ENCODE results near the gene CTCFL. TPM values are rescaled to one million over a fixed set of nuclear protein-coding genes. Genes with fewer than 3 reads are reported as not detected.

The CTCFL gene
- total RNA-seq, 2 donors from 2014 or later: not detected

GRCh38 chr20:57482796-57483195, 42.1 kb downstream of the CTCFL start:
- ATAC-seq (no peak), DNase-seq (no peak)
- H3K27me3 ChIP-seq: no peaks in the 10 kb centered on the region
- TF ChIP-seq CTCF (IDR thresholded peaks at IDR 0.05): no peak
- no peak for TF ChIP-seq POLR2A (IDR thresholded peaks at IDR 0.05)
- H3K4me1 ChIP-seq: no peaks in the 10 kb centered on the region
- intact Hi-C loops (cut with DNase I): no loop called here
- H3K9me3 ChIP-seq: no peaks in the 10 kb centered on the region
- 81 to 88% methylated on average over 6 of the region's 6 CpGs for WGBS, 2 donors
- H3K4me3 ChIP-seq: no peak overlapping the region
- no peak overlapping the region for H3K27ac ChIP-seq
- H3K36me3 ChIP-seq (replicated peaks in 1 of 2; ENCODE audit: insufficient read depth in 1 of 2, low read depth in 2 of 2): no peaks in the 10 kb centered on the region

- no peak overlapping the region for H3K4me3 ChIP-seq
- TF ChIP-seq CTCF (IDR thresholded peaks at IDR 0.05) (no peak), POLR2A (IDR thresholded peaks at IDR 0.05) (no peak)
- WGBS, 2 donors: 63 to 67% methylated on average over 11 of the region's 11 CpGs
- no peaks in the 10 kb centered on the region for H3K9me3 ChIP-seq
- H3K36me3 ChIP-seq (replicated peaks in 1 of 2; ENCODE audit: insufficient read depth in 1 of 2, low read depth in 2 of 2): no peaks in the 10 kb centered on the region
- no peaks in the 10 kb centered on the region for H3K4me1 ChIP-seq
- H3K27ac ChIP-seq: no peak overlapping the region
- intact Hi-C loops (cut with DNase I): no loop called here
- H3K27me3 ChIP-seq: no peaks in the 10 kb centered on the region
- no peak for DNase-seq
- ATAC-seq: no peak
These were observed 42.8 kb downstream of the CTCFL start for GRCh38 chr20:57482148-57482547.

- Histone ChIP-seq H3K9me3 (no peaks in the 10 kb centered on the region), H3K27me3 (no peaks in the 10 kb centered on the region), H3K4me1 (no peaks in the 10 kb centered on the region), H3K4me3 (no peak overlapping the region), H3K27ac (no peak overlapping the region), H3K36me3 (replicated peaks in 1 of 2; ENCODE audit: insufficient read depth in 1 of 2, low read depth in 2 of 2) (no peaks in the 10 kb centered on the region)
- intact Hi-C loops (cut with DNase I): no loop called here
- ATAC-seq (no peak), DNase-seq (no peak)
- TF ChIP-seq CTCF (IDR thresholded peaks at IDR 0.05): no peak
- no peak for TF ChIP-seq POLR2A (IDR thresholded peaks at IDR 0.05)
- WGBS, 2 donors: 67 to 74% methylated on average over 8 to 9 of the region's 9 CpGs
These were observed 43.6 kb downstream of the CTCFL start for GRCh38 chr20:57481281-57481711.

GRCh38 chr20:57480444-57481160, 44.3 kb downstream of the CTCFL start:
- ATAC-seq (no peak), DNase-seq (no peak)
- no peak overlapping the region for H3K4me3 ChIP-seq
- TF ChIP-seq POLR2A (IDR thresholded peaks at IDR 0.05): no peak
- no peak for TF ChIP-seq CTCF (IDR thresholded peaks at IDR 0.05)
- H3K27me3 ChIP-seq: no peaks in the 10 kb centered on the region
- no peaks in the 10 kb centered on the region for H3K9me3 ChIP-seq
- intact Hi-C loops (cut with DNase I): no loop called here
- H3K27ac ChIP-seq: no peak overlapping the region
- WGBS, 2 donors: 58 to 70% methylated on average over 12 to 17 of the region's 17 CpGs
- no peaks in the 10 kb centered on the region for H3K36me3 ChIP-seq (replicated peaks in 1 of 2; ENCODE audit: insufficient read depth in 1 of 2, low read depth in 2 of 2)
- H3K4me1 ChIP-seq: no peaks in the 10 kb centered on the region

GRCh38 chr20:57479196-57479595, 45.7 kb downstream of the CTCFL start:
- Histone ChIP-seq H3K9me3 (no peaks in the 10 kb centered on the region), H3K36me3 (replicated peaks in 1 of 2; ENCODE audit: insufficient read depth in 1 of 2, low read depth in 2 of 2) (no peaks in the 10 kb centered on the region), H3K27me3 (no peaks in the 10 kb centered on the region), H3K27ac (no peak overlapping the region), H3K4me3 (no peak overlapping the region), H3K4me1 (no peaks in the 10 kb centered on the region)
- DNase-seq: no peak
- intact Hi-C loops (cut with DNase I): no loop called here
- TF ChIP-seq POLR2A (IDR thresholded peaks at IDR 0.05) (no peak), CTCF (IDR thresholded peaks at IDR 0.05) (no peak)
- WGBS, 2 donors: 58 to 68% methylated on average over 3 of the region's 3 CpGs
- ATAC-seq: no peak
